Activated B cell treated with CpG ODN at 0.5 μM for 24 hours (primary cell): Measurements from ENCODE around the gene DPM2. TPM values are rescaled to one million over a fixed set of nuclear protein-coding genes. Genes with fewer than 3 reads are reported as not detected.

ENCODE experiments used
- ATAC-seq: fragments of 200-7000 bp; cut with Tn5 transposase; one replicate; pipeline ENCODE4 v1.10.0; 2021; ENCODE audit warnings: low read depth, mild to moderate bottlenecking, moderate library complexity
- CTCF ChIA-PET: fragments of 350-600 bp; sonication (Branson Sonifier 250); formaldehyde crosslinking; loops from one replicate; lab custom pipeline; 2021; ENCODE audit warnings: antibody characterized with exemption; lab: Charles Lee
- POLR2A ChIA-PET: fragments of 350-600 bp; sonication (Branson Sonifier 250); formaldehyde crosslinking; loops from one replicate; lab custom pipeline; 2021; ENCODE audit warnings: antibody characterized with exemption; lab: Charles Lee
- DNase-seq: peaks from one replicate; pipeline ENCODE4 v3.0.0; 2022
- H3K27ac Mint-ChIP-seq: one replicate; pipeline ENCODE4 v1.8.0; 2020; ENCODE audit warnings: mixed read lengths
- H3K27me3 Mint-ChIP-seq: one replicate; pipeline ENCODE4 v1.8.0; 2021; ENCODE audit warnings: mixed read lengths
- H3K36me3 Mint-ChIP-seq: one replicate; pipeline ENCODE4 v1.8.0; 2021; ENCODE audit warnings: low read depth, mixed read lengths
- H3K4me1 Mint-ChIP-seq: one replicate; pipeline ENCODE4 v1.8.0; 2021; ENCODE audit warnings: mixed read lengths
- H3K4me3 Mint-ChIP-seq: one replicate; pipeline ENCODE4 v1.8.0; 2020; ENCODE audit warnings: mild to moderate bottlenecking, mixed read lengths
- H3K9me3 Mint-ChIP-seq: one replicate; pipeline ENCODE4 v1.8.0; 2020; ENCODE audit warnings: mixed read lengths
- CTCF ChIP-seq: fragments of 200-600 bp; IDR thresholded peaks from one replicate; pipeline ENCODE4 v1.8.0; 2022; ENCODE audit warnings: antibody characterized with exemption, mild to moderate bottlenecking
- intact Hi-C: fragments of 100-400 bp; cut with micrococcal nuclease; formaldehyde crosslinking; loops from one replicate; pipeline ENCODE4 v1.15.1; 2024
- total RNA-seq: library from RNA; stranded (reverse); gene quantifications from 2 replicates; pipeline ENCODE4 v1.2.3, GENCODE V29; 2022

DPM2 gene
- total RNA-seq, 1 donor from 2014 or later, result 50.6 TPM

GRCh38 chr9:127976498-127976897 is 38.8 kb upstream of the DPM2 start:
- no peak for DNase-seq
- Mint-ChIP-seq H3K9me3 (no peaks in the 10 kb centered on the region), H3K27me3 (no peaks in the 10 kb centered on the region), H3K4me3 (peak overlapping the region; percentile 55), H3K36me3 (peaks cover 16% of the 10 kb centered on the region), H3K4me1 (peaks cover 83% of the 10 kb centered on the region), H3K27ac (peak overlapping the region; percentile 91)
- intact Hi-C loops, result no loop called here
- ChIA-PET CTCF (interaction anchor here (2.2 to 2.9 kb wide), 2 partner anchors 21 to 33 kb away, joined by 10 to 11 read pairs; no protein-coding TSS in a partner anchor), POLR2A (interaction anchor here (1.1 to 2.1 kb wide), 3 partner anchors 11 to 21 kb away, joined by 3 to 8 read pairs (median 5); no protein-coding TSS in a partner anchor)
- ATAC-seq, result no peak
- TF ChIP-seq CTCF, result no peak

GRCh38 chr9:127975376-127976315 is 38.0 kb upstream of the DPM2 start:
- CTCF ChIA-PET, result interaction anchor here (1.2 to 2.9 kb wide), 4 partner anchors 21 to 59 kb away, joined by 4 to 11 read pairs (median 8); no protein-coding TSS in a partner anchor
- intact Hi-C loops, result no loop called here
- Mint-ChIP-seq H3K27me3 (no peaks in the 10 kb centered on the region), H3K4me1 (peaks cover 86% of the 10 kb centered on the region), H3K4me3 (peak overlapping the region; percentile 55), H3K36me3 (peaks cover 16% of the 10 kb centered on the region), H3K27ac (peak overlapping the region; percentile 91), H3K9me3 (no peaks in the 10 kb centered on the region)
- TF ChIP-seq CTCF, result no peak
- ATAC-seq (no peak), DNase-seq (no peak)
- POLR2A ChIA-PET, result interaction anchor here (1.1 to 1.3 kb wide), 2 partner anchors 10 to 20 kb away, joined by 3 to 5 read pairs; no protein-coding TSS in a partner anchor

GRCh38 chr9:127974769-127975261 is 37.2 kb upstream of the DPM2 start:
- peaks cover 17% of the 10 kb centered on the region for H3K36me3 Mint-ChIP-seq
- TF ChIP-seq CTCF, result no peak
- H3K4me1 Mint-ChIP-seq, result peaks cover 93% of the 10 kb centered on the region
- intact Hi-C loops, result no loop called here
- no peak for ATAC-seq
- H3K4me3 Mint-ChIP-seq, result peak overlapping the region; percentile 57
- no peaks in the 10 kb centered on the region for H3K27me3 Mint-ChIP-seq
- no peak for DNase-seq
- ChIA-PET CTCF (interaction anchor here (1.2 to 2.9 kb wide), 3 partner anchors 32 to 60 kb away, joined by 4 to 11 read pairs (median 7); no protein-coding TSS in a partner anchor), POLR2A (interaction anchor here (1.2 kb wide), 1 partner anchor 9 kb away, joined by 4 read pairs; no protein-coding TSS in a partner anchor)
- H3K9me3 Mint-ChIP-seq, result no peaks in the 10 kb centered on the region
- peak overlapping the region; percentile 97 for H3K27ac Mint-ChIP-seq

GRCh38 chr9:127974001-127974768 is 36.5 kb upstream of the DPM2 start:
- ATAC-seq (no peak), DNase-seq (no peak)
- ChIA-PET CTCF (interaction anchor here (1.2 to 2.9 kb wide), 3 partner anchors 31 to 61 kb away, joined by 4 to 11 read pairs (median 7); no protein-coding TSS in a partner anchor), POLR2A (interaction anchor here (0.5 to 1.2 kb wide), 2 partner anchors 9 to 55 kb away, joined by 3 to 4 read pairs; no protein-coding TSS in a partner anchor)
- Mint-ChIP-seq H3K27ac (peak overlapping the region; percentile 97), H3K36me3 (peaks cover 15% of the 10 kb centered on the region), H3K4me3 (peak overlapping the region; percentile 57), H3K9me3 (no peaks in the 10 kb centered on the region), H3K27me3 (no peaks in the 10 kb centered on the region), H3K4me1 (peaks cover 96% of the 10 kb centered on the region)
- intact Hi-C loops, result no loop called here
- TF ChIP-seq CTCF, result no peak
